Erythroblast (primary cell): ENCODE measurements around the gene CSNK1G2.

ENCODE experiments used
- DNase-seq, 2 experiments: peaks; one replicate each; lab custom pipeline; 2025; lab: John Stamatoyannopoulos, UW
- GATA1 ChIP-seq: IDR thresholded peaks from 2 replicates; pipeline ENCODE4 v1.6.1; 2011; ENCODE audit warnings: low read depth, mild to moderate bottlenecking, control low read depth, low read length, moderate library complexity
- POLR2A ChIP-seq: IDR thresholded peaks from 2 replicates; pipeline ENCODE4 v1.6.1; 2011; ENCODE audit warnings: mild to moderate bottlenecking, low read length

The CSNK1G2 gene

DNA sequence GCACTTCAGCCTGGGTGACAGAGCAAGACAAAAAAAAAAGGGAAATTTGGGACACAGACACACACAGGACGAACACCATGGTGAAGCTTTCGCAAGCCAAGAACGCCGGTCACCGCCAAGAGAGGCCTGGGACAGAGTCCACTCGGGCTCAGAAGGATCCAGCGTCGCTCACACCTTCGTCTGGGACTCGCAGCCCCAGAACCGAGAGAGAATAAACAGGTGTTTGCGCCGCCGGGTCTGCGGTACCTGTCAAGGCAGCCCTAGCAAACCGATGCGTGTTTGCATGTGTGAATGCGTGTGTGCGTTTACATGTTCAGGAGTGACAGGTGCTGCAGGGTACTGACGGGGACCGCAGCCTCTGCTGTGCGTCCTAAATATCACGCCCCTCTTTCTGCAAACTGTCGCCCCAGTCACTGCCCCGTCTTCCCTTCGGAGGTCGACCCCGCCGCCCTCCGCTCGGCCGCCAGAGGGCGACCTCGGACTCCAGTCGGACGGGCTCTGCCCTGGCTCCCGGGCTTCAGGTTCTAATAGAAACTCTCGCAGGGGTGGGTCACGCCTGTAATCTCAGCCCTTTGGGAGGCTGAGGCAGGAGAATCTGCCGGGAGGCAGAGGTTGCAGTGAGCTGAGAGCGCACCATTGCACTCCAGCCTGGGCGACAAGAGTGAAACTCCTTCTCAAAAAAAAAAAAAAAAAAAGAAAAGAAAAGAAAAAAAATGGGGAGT is 11.8 kb upstream of the CSNK1G2 start:
- DNase-seq, result peak; percentile 80 to 88
- TF ChIP-seq POLR2A (no peak), GATA1 (no peak)

DNA sequence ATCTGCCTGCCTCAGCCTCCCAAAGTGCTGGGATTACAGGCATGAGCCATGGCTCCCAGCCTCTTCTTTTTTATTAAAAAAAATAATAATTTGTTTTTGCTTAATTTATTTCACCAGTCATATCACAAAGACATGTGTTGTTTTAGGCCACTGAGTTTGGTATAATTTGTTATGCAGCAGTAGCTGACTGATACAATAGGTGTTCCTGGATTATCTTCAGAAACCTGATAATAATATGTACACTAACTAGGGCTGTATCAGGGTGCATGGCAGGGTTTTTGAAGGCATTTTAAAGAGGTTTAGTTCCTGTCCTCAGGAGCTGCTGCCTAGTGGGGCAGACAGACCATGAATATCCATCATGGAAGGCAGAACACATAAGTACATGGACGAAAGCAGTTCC is 9.5 kb upstream of the CSNK1G2 start:
- no peak for DNase-seq

DNA sequence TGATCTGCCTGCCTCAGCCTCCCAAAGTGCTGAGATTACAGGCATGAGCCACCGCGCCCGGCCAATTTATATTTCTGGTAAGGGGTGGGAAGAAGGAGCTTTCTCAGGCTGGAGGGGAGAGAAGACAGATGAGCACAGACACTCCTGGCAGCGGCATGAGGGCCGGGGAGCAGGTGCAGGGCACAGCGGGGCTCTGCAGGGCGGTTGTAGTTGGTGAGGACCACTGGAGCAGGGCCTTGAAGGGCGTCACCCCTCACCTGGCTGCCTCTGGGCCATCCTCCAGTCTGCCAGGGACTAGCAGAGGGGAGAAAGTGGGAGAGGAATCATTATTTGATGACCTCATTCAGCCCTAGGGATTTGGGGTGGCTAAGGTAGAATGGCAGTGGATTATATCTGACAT is 8.6 kb upstream of the CSNK1G2 start:
- no peak for DNase-seq
- no peak for TF ChIP-seq POLR2A
- no peak for TF ChIP-seq GATA1

More for the DNA sequence above, 9.5 kb upstream of the CSNK1G2 start:
- TF ChIP-seq GATA1 (no peak), POLR2A (no peak)

DNA sequence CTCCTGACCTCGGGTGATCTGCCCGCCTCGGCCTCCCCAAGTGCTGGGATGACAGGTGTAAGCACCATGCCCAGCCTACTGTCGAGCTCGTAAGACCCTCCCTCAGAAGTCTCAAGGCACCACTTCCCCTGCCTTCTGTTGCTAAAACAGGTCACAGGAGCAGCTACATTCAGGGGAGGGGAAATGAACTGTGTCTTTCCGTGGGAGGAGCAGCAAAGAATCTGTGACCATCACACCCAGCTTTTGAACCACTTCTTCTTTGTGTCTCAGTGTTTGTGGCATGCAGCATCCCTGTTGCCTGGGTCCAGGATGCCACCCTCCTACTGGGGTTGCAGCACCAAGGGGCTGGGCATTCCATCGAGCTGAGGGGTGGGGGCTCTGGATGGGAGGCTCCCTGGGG is 7.7 kb upstream of the CSNK1G2 start:
- no peak for DNase-seq
- TF ChIP-seq POLR2A, result no peak
- TF ChIP-seq GATA1, result no peak

DNA sequence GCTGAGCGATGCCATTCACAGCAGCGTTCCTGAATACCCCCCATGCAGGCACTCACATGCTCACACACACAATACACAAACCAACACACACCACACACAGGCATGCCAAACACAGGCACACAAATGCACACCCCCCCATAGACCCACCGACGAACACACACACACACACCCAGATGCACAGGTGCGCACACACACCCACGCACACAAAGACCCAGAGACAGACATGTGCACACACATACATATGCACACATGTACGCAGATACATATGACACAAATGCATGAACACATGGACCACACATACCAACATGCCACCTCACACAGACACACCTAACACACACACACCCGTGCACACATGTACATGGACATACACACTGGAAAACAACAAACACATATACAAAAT is 7.0 kb upstream of the CSNK1G2 start:
- TF ChIP-seq GATA1, result no peak
- no peak for TF ChIP-seq POLR2A
- DNase-seq, result no peak

DNA sequence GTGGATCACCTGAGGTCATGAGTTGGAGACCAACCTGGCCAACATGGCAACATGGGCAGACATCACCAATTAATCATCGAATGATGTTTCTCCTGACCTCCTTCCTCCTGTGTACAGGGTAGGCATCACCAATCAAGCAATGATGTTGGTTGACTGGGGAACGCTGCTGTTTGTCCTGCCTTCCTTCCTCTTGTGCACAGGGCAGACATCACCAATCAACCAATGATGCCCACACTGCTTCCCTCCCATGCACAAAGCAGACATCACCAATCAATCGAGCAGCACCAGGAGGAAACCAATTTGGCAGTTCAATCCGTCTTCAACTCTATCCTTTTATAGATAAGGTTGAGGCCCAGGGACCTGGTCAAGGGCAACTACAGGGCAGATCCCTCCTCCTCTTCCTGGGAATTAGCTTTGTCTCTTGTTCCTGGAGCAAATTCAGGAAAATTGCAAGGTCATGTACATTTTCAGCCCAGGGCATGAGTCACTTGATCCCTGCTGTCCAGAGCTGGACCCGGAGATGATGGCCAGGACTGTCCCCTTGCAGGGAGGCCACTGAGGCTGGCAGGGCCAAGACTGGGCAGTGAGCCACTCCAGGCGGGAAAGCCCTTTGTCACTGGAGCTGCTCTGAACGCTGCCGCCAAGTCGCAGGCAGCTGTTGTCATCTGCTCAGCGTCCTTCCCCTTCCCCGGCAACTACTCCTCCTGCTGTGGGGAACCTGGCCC is 5.3 kb upstream of the CSNK1G2 start:
- TF ChIP-seq POLR2A (no peak), GATA1 (no peak)
- peak in 1 of 2 experiments; percentile 61 for DNase-seq

DNA sequence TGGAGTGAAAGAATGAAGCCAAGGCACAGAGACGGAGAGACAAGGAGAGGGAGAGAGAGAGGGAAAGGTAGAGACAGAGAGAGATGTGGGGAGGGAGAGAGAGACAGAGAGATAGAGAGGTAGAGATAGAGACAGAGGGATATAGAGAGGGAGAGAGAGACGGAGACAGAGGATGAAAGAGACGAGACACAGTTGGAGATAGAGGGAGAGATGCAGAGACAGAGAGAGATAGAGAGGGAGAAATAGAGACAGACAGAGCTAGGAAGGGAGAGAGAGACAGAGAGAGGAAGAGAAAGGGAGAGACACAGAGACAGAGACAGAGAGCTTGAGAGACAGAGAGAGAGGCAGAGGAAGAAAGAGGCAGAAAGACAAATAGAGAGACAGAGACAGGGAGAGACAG is 4.5 kb upstream of the CSNK1G2 start:
- TF ChIP-seq POLR2A (no peak), GATA1 (no peak)
- no peak for DNase-seq

DNA sequence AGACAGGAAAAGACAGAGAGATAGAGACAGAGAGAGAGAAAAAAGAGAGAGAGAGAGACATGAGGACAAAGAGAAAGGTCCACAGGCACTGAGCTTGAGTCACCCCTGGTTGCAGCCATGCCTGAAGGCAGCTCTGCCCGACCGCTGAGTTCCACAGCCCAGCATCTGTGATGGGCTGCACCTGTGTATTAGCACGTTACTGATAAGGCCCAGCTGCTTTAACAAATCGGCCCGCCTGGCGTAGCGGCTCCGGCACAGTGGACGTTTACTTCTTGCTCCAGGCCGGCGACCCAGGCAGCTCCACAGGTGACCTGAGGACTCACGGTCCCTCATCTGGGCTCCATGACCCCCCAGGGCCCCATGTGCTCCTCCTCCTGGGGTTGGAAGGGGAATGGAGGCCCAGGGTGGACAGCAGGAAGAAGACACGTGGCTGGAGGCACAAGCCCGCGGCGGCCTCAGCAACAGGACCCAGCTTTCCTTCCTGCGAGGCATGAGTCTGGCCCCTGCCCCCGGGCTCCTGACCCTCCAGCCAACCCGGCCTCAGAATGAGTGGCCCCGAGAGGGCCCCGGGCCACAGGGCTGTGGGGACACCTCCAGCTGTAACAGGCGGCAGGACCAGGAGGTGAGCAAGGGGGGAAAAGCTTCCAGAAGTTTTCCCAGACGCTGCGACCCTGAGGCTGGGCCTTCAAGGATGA is 3.9 kb upstream of the CSNK1G2 start:
- no peak for DNase-seq
- TF ChIP-seq GATA1 (no peak), POLR2A (no peak)

DNA sequence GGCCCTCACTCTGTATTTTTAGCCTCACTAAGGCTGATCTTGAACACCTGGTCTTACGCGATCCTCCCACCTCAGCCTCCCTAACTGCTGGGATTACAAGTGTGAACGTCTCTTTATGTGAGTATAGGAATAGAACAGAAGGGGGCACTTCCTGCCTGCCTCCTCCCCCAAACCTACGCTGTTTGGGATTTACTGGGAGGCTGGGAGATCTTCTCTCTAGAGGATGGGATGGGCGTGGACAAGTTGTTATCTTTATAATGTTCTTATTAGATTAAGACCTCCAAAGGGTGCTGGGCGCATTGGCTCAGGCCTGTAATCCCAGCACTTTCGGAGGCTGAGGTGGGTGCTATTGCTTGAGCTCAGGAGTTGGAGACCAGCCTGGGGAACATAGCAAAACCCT is 2.9 kb upstream of the CSNK1G2 start:
- no peak for DNase-seq
- no peak for TF ChIP-seq GATA1
- TF ChIP-seq POLR2A, result no peak

DNA sequence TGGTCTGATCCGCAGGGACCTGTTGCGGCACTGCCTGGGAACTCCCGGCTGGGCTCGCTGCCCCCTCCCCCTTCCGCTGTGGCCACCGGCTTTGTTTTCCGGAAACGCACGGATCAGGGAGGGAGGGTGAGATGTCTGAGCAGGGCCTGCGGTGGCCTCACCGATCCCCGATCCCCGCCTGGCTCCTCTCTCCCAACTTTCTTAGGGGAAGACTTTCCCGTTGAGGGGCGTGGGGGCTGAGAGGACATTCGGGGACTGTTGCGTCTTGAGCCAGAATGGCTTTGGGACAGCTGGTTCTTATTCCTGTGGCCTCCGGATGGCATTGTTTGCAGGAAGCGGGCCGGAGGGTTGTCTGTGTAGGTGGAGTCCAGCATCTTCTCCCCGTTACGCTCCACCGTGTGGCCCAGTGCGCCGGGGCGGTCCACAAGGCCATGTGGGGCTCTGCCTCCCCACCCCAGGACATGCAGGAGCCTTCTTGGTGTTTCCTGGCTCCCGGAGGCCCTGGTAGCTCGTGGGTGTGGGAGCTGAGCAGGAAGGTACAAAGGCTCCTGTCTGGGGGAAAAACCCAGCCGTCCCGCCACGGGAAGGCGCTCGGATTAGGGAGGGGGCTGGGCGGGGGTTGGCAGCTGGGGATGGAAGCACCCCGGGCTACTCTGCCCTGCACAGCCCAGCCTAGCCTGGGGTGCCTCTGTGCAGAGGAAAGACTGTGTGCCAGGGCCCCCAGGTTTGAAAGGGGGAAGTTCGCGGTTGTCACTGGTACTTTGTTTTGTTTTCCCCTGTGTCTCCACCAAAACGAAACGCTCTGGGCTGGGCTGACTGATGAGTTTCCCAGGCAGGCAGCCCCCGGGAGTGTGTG is 1.3 kb downstream of the CSNK1G2 start:
- no peak for TF ChIP-seq GATA1
- TF ChIP-seq POLR2A, result peak; percentile 30
- peak; percentile 66 to 73 for DNase-seq

DNA sequence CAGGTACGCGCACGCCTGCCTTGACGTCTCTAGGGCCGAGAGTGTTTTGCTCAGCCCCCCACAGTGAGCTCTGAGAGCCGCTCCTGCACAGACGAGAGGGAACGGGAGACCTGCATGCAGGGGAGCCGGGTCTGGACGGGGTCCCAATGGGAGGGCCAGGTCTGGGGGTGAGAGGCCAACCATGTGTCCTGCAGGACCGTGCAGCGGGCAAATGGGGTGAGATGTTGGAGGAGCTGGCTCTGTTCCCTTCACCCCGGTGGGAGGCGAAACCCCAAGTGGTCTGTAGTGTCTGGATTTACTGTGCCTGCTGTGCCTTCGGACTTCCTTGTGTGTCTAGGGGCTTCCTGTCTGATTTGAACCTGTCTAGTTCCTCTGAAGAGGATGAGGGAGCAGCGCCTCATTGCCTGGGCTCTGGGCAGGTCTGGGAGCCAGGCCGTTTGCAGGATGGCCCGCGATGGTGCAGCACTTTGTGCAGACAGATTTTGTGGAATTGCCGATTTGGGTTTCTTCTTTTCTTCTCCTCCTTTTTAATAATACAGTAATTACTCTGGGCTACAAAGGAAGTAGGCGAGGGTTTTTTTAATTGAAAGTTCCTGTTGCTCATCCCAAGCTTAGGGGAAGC is 2.1 kb downstream of the CSNK1G2 start:
- DNase-seq, result no peak
- TF ChIP-seq POLR2A (no peak), GATA1 (no peak)

DNA sequence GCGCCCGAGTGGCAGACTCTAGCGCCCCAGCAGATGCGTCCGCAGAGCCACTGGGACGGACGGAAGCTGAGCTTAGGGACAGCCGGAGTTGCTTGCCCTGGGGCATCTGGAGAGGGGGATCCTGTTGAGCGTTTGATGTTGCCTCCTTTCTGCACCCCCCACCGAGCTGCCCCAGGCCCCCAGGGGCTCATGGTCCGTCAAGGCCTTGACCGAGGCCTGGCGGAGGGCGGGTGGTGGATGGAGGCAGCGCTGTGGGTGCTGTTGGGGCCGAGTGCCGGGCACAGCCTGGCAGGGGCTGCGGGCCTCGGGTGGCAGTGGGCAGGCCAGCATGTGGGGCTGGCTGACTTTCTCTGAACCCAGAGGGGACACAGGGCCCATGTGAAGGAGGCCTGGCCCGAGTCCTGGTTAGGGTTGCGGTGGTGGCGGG is 2.7 kb downstream of the CSNK1G2 start:
- no peak for TF ChIP-seq GATA1
- no peak for TF ChIP-seq POLR2A
- no peak for DNase-seq
